Raji (cell line): ENCODE measurements around the gene PDE11A.

Experiments used
- POLR2A ChIP-seq: IDR thresholded peaks from 2 replicates; pipeline ENCODE4 v1.6.1; 2011; ENCODE audit warnings: low read depth, low read length, control low read depth; ENCODE audit not compliant: insufficient read depth

The PDE11A gene

GRCh38 chr2:178056345-178056744 lies 16.2 kb downstream of the PDE11A start:
- TF ChIP-seq POLR2A, result no peak

- TF ChIP-seq POLR2A, result no peak
Measured at GRCh38 chr2:178047391-178047790, 25.2 kb downstream of the PDE11A start.

GRCh38 chr2:178044836-178045235 lies 27.7 kb downstream of the PDE11A start:
- TF ChIP-seq POLR2A, result no peak

- no peak for TF ChIP-seq POLR2A
Measured at GRCh38 chr2:178043266-178043665, 29.3 kb downstream of the PDE11A start.

GRCh38 chr2:178029342-178029741 lies 43.2 kb downstream of the PDE11A start:
- TF ChIP-seq POLR2A, result no peak

GRCh38 chr2:178025551-178026185 lies 46.9 kb downstream of the PDE11A start:
- no peak for TF ChIP-seq POLR2A

- TF ChIP-seq POLR2A, result no peak
Measured at GRCh38 chr2:178018141-178018540, 54.4 kb downstream of the PDE11A start.

- TF ChIP-seq POLR2A, result no peak
Measured at GRCh38 chr2:178016612-178017011, 56.0 kb downstream of the PDE11A start.

- no peak for TF ChIP-seq POLR2A
Measured at GRCh38 chr2:178012639-178013038, 59.9 kb downstream of the PDE11A start.

GRCh38 chr2:178009813-178010212 lies 62.8 kb downstream of the PDE11A start:
- TF ChIP-seq POLR2A, result no peak

GRCh38 chr2:178008636-178009289 lies 63.8 kb downstream of the PDE11A start:
- TF ChIP-seq POLR2A, result no peak

GRCh38 chr2:178006710-178007109 lies 65.9 kb downstream of the PDE11A start:
- no peak for TF ChIP-seq POLR2A

GRCh38 chr2:178005756-178006155 lies 66.8 kb downstream of the PDE11A start:
- TF ChIP-seq POLR2A, result no peak

GRCh38 chr2:178002038-178002437 lies 70.5 kb downstream of the PDE11A start:
- no peak for TF ChIP-seq POLR2A

GRCh38 chr2:177998996-177999395 lies 73.6 kb downstream of the PDE11A start:
- no peak for TF ChIP-seq POLR2A

GRCh38 chr2:177998006-177998405 lies 74.6 kb downstream of the PDE11A start:
- TF ChIP-seq POLR2A, result no peak

- TF ChIP-seq POLR2A, result no peak
Measured at GRCh38 chr2:177992992-177993391, 79.6 kb downstream of the PDE11A start.

GRCh38 chr2:177989029-177989885 lies 83.3 kb downstream of the PDE11A start:
- no peak for TF ChIP-seq POLR2A
